Measurements from ENCODE around the gene KLHL11.
A peak's percentile ranks its signal among the peaks of the same experiment; 100 is the strongest.
"Not testable (repeated sequence)": the region's sequence is repeated elsewhere in the genome, so short reads cannot be mapped to it uniquely, and the experiment has no call there.

Gene KLHL11

DNA sequence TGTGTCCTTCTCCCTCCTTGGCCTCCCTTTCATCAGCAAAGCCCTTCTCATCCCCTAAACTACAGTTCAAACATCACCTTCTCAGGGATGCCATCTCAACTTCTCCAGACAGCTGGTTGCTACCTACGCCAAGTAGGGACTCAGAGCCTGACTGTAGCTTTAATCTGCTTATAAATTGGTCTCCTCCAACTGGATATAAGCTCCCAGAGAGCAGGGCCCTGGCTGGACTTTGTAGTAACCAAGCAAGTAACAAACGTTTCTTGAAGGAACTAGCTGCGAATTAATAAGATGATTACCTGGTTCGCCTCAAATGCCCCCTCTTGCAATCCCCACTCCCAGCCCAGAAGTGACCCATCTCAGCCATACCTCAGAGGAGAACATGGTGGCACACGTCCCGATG lies 17.5 kb upstream of the KLHL11 start:
- no peak for DNase-seq

DNA sequence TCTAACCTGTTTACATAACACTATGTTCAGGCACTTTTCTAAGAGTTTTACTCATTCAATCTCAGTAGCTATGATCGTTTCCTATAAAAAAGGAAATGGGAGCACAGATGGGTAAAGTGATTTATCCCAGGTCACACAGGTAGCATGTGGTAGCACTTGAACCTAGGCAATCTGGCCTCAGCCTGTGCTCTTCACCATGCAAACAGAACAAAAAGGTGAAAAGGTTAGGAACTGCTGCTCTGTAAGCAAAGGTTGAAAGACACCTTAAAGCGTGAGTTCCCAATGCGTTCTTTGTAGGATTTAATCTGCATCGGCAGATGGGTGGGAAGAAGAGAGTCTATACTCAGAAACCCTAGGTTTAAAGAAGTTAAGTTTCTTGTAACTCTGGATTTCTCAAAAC lies 14.9 kb upstream of the KLHL11 start:
- DNase-seq: no peak

- DNase-seq: not testable (repeated sequence)
Measured at GRCh38 chr17:41874293-41874670, 9.1 kb upstream of the KLHL11 start.

GRCh38 chr17:41873559-41874292 lies 8.5 kb upstream of the KLHL11 start:
- DNase-seq: no peak

DNA sequence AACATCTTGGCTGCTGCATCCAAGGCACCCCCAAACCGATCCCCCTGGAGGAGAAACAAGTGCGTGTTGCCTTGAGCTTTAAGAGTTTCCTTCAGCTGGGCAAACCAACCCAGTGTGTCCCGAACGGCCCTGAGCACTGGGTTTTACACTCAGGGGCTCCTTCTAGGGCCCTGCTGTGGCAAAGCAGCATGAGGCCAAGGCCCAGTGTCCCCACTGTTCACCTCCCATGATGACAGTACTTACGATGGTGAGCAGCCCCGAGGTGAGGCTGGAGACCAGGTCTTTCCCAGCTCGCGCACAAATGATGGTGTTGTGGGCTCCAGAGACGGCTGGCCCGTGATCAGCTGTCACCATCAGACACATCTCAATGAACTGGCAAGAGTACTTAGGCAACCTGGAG lies 6.6 kb upstream of the KLHL11 start:
- no peak for DNase-seq

DNA sequence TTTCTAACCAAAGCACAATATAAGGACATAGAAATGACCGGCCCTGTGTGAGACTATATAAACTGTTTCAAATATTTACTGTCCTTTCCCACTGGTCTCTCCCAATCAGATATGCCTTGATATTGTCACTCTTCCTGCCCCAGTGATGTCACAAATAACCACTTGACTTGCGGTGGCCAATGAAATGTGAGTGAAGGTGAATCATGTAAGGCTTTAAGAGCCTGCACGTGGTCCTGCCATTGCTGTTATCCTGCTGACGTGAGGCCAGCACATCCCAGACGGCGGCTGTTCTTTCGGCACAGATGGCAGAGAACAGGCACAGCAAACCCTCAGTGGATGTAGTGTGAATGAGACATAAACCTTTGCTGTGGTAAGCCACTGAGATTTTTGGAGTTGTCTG lies 5.4 kb upstream of the KLHL11 start:
- no peak for DNase-seq

DNA sequence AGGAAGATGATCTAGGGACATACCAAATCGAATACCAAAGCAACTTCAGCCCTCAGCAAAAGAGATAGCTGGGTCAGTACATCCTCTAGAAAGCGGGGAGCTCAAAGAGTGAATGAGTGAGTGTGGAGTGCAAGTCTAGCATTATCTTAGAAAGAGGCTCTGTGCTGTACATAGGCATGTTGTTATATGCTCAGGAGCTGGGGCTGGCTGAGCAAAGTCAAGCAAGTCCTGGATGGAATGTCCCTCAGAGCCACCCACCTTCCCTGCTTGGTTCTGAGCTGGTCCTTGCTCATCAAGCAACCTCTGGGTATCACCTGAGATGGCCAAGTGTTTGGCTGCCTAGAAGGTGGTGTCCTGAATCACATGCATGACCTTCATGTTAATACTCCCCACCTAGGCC lies 4.9 kb upstream of the KLHL11 start:
- DNase-seq: no peak

GRCh38 chr17:41869426-41869825 lies 4.2 kb upstream of the KLHL11 start:
- no peak for DNase-seq

GRCh38 chr17:41868568-41868967 lies 3.3 kb upstream of the KLHL11 start:
- DNase-seq: peak in 1 of 2 donors; percentile 3

- no peak for DNase-seq
Measured at GRCh38 chr17:41865596-41865893, 322 bp upstream of the KLHL11 start.

GRCh38 chr17:41864498-41864835 lies 756 bp downstream of the KLHL11 start:
- no peak for DNase-seq

GRCh38 chr17:41863074-41863848 lies 2.0 kb downstream of the KLHL11 start:
- DNase-seq: peak in 1 of 2 donors; percentile 17

GRCh38 chr17:41860254-41860931 lies 4.8 kb downstream of the KLHL11 start:
- DNase-seq: no peak

GRCh38 chr17:41851382-41851781 lies 13.8 kb downstream of the KLHL11 start:
- DNase-seq: not testable (repeated sequence)

DNA sequence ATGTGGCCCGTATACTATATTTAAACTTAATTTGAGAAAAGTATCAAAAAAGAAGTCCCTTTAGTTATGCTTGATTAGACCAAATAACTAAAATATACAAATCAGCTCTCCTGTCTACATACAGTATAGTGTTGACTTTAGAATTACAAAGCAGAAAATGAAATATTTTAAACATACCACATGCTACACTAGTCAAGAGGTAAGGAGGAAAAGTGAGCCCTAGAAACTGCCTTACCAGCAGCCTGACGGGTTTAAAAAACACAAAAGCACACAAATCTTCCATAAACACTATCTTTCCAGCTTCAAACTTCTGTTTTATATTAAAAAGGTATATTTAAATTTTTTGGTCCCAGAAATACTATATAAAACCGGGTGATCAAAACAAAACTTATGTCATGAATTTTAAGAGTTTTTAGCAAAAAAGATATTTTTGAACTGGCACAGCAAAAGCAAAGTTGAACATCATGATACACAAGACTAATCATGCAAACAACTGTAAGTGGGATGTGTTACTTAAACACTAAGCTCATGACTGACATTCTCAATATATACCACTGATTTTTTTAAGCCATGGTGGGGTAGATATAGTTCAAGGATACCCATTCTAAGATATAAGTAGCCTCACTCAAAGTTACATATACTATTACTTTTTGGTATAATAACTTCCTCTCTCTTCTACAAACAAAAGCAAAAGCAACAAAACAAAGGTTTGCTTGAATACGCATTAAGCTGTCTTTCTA lies 15.8 kb downstream of the KLHL11 start:
- DNase-seq: no peak

DNA sequence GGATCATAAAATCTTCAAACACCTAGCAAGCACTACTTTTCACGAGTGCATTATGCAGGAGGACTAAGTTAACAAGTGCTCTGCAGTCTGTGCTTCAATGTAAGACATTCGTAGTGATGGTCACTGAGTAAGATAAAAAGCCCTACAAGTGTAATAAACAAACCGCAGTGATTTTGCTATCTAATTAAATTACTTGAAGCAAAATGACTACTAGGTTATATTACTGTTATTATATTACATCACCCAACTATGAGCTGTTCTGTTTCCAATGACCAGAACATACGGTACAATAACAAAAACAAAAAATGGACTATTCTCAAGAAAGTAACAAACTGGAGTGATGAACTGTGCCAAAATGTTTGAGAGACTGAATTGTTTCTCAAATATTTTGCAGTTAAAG lies 16.4 kb downstream of the KLHL11 start:
- no peak for DNase-seq

DNA sequence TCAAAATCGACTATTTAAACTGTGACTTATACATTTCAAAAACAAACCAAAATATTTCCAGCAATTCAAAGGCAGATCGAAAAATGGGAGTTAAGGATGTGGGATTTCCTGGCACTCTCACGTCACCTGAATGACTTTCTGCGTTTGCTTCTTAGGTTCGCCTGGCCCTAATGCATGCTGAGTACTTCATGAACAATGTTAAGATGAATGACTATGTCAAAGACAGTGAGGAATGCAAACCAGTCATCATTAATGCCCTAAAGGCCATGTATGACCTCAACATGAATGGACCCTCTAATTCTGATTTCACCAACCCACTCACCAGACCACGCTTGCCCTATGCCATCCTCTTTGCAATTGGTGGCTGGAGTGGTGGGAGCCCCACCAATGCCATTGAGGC lies 20.3 kb downstream of the KLHL11 start:
- no peak for DNase-seq

DNA sequence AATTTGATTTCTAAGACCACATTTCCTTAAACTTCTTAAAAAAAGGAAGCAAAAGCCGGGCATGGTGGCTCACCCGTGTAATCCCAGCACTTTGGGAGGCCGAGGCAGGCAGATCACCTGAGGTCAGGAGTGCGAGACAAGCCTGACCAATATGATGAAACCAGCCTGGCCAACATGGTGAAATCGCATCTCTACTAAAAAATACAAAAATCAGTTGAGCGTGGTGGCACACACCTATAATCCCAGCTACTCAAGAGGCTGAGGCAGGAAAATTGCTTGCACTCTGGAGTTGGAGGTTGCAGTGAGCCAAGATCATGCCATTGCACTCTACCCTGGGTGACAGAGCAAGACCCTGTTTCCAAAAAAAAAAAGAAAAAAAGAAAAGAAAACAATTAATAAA lies 24.4 kb downstream of the KLHL11 start:
- DNase-seq: not testable (repeated sequence)

DNA sequence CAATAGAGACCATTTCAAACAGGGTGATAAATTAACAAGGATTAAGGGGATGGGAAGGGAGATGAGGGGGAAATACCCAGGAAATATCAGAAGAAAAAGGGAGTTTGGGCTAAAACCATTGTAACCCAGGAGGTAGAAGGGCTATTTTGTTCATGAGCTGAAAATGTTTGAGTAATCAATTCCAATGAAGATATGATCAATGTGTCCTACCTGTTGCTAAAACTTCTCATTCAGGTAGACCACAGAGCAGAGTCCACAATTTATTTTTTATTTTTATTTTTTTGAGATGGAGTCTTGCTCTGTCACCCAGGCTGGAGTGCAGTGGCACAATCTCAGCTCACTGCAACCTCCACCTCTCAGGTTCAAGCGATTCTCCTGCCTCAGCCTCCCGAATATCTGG lies 25.8 kb downstream of the KLHL11 start:
- DNase-seq: not testable (repeated sequence)

DNA sequence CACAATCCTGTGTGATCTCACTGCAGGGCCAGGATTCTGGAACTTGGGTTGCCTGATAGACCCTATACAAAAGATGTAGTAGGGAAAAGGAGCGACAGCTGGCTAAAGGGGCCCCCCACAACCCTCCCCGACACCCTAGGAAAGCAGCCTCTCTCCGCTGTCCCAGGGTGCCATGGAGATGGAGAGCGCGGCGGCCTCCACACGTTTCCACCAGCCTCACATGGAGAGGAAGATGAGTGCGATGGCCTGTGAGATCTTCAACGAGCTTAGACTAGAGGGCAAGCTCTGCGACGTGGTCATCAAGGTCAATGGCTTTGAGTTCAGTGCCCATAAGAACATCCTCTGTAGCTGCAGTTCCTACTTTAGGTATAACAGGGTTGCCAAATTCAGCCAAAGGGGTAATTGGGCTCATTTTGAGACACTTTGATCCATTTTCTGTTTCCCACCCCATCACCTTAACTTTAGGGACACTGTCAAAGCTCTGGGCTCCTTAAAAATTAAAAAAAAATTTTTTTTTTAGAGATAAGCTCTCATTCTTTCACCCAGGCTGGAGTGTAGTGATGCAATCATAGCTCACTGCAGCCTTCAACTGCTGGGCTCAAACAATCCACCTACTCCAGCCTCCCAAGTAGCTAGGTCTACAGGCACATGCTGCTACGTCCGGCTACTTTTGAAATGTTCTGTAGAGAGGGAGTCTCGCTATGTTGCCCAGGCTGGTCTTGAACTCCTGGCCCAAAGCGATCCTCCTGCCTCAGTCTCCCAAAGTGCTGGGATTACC lies 27.3 kb downstream of the KLHL11 start, which contains the start of gene KLHL10:
TSS of gene KLHL10 (plus strand) at position 65 of the 778 bp plus-strand sequence. CDS start at position 173, 108 bp downstream.
- DNase-seq: no peak

DNA sequence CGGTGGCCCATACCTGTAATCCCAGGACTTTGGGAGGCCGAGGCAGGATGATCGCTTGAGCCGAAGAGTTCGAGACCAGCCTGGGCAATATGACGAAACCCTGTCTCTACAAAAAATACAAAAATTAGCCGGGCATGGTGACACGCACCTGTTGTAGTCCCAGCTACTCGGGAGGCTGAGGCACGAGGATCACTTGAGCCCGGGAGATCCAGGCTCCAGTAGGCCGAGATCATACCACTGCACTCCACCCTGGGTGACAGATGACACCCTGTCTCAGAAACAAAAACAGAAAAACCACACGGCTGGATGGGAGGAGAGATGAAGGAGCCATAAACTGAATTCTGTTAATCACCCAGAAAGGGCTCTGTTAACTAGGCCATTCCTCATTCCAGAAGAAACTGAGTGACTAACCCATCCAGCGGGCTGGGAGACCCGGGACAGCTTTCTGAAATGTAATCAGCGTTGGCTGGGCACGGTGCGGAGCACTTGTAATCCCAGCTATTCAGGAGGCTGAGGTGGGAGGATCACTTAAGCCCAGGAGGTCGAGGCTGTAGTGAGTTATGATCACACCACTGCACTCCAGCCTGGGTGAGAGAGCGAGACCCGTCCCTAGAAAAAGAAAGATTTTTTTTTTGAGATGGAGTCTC lies 28.6 kb downstream of the KLHL11 start:
- no peak for DNase-seq

Data from CD4-positive, alpha-beta T cell treated with Interleukin-4 for 1 hour (primary cell).